Suppressor macrophage (primary cell): Measurements from ENCODE around the gene HEMGN.

Source experiments
- DNase-seq, 4 experiments: peaks; one replicate each; pipeline ENCODE4 v3.0.0-alpha.2; 2020 to 2022

The HEMGN gene

DNA sequence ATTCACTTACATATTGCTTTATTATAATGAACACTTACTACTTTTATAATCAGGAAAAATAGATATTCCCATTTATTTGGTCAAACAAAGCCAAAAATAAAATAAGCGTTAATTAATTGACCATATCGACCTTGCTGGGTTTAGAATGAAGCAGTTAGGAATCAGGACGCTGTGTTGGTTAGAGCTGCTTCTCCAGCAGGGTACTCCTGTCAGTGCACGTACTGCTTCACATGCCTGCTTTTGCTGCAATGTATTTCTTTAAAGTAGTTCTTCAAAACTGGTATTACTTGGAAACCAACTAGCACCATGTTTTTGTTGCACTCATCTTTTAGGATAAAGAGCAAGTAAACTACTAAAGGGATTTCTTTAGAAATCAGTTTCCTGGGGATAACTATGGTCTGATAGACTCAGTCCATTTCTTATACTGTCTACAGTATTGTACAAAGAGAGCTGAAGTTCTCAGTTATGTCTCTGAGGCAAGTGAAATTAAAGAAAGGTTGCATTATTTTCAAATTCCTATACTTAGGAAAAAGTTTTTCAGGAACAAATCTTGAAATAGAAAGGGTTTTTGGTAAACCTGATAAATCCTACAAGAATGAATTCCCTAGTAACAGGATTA, 8.9 kb downstream of the HEMGN start:
- DNase-seq: no peak

DNA sequence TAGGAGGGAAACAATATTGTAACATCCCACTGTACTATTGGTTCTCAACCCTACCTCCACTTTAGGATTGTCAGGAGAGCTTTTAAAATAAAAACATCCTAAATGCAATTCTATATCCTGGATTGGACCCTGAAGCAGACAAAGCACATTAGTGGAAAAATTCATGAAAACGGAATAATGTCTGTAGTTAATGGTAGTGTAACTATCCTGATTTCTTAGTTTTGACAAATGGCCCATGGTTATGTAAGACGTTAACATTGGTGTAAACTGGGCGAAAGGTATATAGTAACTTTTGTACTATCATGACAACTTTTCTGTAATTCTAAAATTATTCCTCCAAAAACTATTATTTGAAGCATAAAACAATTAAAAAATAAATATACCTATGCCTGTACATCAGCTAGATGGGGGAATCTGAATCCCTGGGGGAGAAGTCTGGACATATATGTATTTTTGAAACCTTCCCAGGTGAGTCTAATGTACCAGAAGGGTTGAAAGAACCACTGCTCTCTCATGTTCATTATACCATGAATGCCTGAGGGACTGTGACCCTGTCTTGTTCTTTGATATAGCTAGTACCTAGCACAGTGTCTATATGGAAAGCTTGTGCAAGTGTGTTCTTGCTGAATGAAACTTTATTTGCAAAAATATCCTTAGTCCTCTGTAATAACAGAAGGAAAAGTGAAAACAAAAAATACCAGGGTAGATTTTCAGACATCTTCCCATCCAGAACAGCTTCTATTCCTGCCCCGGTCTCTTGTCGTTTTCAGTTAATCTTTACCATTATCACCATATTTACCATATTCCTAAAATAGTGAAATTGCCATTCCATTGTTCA, 12.3 kb downstream of the HEMGN start:
- no peak for DNase-seq

DNA sequence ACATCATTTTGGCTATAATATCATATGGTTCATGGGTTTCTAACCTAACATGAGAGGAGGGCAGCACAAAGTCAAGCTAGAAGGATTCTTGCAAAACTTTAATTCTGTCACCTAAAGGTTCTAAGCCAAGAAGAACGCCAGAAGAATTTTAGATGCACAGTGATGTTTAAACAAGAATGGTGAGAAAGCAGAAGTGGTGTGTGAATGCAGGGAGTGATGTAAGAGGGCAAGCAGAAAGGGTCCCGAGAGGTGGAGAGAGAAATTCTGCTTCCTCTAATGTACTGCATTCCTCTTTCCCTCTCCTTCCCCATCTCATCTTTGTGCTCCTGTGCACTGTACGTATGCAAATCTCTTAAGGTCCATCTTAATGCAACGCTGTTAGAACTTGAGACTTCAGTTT, 13.6 kb downstream of the HEMGN start:
- DNase-seq: peak; percentile 56 to 81 (median 70)

GRCh38 chr9:97923529-97924108, 14.4 kb downstream of the HEMGN start:
- peak; percentile 80 to 88 (median 84) for DNase-seq

- DNase-seq: peak; percentile 98 to 100 (median 99)
Measured at GRCh38 chr9:97921959-97922724, 15.8 kb downstream of the HEMGN start, which contains the start of gene TRMO. TSS of gene TRMO (minus strand) at chr9:97922500. CDS start at chr9:97922493, 7 bp downstream.

- no peak for DNase-seq
Measured at GRCh38 chr9:97919217-97919813, 18.7 kb downstream of the HEMGN start.

DNA sequence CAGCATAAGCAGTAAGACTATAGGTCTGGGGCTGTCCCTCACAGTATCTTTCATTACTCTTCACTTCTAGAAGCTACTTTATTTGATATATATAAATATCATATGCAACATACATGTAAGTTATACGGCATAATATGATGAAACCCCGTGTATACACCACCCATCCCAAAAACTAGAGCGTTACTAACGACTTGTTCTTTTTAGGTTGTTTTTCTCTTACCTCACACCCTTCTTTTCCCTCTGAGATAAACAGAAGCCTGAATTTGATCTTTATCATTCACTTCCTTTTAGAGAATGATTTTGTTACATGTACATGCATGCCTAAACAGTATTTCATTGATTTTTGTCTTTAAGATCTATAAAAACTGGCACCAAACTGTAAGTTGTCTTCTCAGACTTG, 19.4 kb downstream of the HEMGN start:
- no peak for DNase-seq

DNA sequence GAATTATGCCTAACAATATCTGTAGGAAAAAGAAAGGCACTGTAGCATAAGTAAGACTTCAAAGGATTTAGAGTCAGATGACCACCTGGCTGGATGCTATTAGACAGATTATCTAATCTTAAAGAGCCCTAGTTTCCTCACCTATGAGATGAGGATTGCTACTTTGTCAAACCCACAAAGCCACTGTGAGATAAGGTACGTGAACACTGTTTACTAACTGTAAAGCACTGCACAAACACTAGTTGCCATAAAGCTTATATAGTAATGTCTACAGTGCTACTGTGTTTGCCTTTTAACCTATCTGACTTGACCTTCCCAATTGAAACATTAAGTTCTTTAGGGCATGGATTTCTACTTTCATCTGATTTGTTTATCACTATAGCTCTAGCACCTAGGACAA, 26.0 kb downstream of the HEMGN start:
- DNase-seq: no peak

- no peak for DNase-seq
Measured at GRCh38 chr9:97911528-97911927, 26.4 kb downstream of the HEMGN start.

DNA sequence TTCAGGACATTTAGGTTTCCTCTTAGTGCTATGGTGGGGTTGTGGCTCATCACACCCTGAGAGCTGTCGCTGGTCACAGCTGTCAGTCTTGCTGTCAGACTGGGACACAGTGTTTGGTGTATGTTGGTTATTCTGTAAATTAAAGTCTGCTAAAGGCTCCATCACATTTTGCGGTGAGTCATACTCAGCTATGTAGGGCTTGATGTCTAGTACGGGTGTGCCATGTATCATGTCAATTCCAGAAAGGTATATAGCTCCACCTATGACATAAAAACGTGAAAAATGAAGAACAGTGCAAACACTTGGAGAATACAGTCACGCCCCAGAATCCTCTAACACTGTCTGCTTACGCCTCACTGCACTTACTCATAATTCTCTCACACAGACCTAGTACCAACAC, 27.6 kb downstream of the HEMGN start:
- no peak for DNase-seq

GRCh38 chr9:97908705-97909104, 29.3 kb downstream of the HEMGN start:
- peak; percentile 73 to 88 (median 80) for DNase-seq

- DNase-seq: peak in 3 of 4 experiments; percentile 5 to 24 (median 17)
Measured at GRCh38 chr9:97907632-97908031, 30.3 kb downstream of the HEMGN start.

GRCh38 chr9:97907046-97907445, 30.9 kb downstream of the HEMGN start:
- DNase-seq: peak; percentile 49 to 79 (median 66)

GRCh38 chr9:97906236-97906831, 31.6 kb downstream of the HEMGN start:
- peak; percentile 72 to 90 (median 80) for DNase-seq

DNA sequence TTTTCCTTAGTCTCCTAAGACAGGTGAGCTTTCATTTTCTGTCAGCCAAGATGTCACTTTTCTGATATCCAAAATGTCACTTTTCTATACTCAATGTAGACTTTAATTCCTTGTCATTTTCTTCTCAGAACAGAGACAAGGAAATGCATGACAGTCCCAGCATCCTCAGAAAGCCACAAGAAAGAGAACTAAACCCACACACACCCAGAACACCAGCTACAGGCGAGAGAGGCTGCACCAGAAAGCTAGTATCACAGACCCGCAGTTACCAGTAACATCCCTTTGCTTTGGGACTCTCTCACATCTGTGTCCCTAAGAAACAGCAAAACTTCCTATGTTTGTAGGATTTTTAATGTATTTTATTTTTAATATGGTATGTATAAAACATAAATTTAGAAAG, 32.7 kb downstream of the HEMGN start:
- peak; percentile 30 to 65 (median 60) for DNase-seq

DNA sequence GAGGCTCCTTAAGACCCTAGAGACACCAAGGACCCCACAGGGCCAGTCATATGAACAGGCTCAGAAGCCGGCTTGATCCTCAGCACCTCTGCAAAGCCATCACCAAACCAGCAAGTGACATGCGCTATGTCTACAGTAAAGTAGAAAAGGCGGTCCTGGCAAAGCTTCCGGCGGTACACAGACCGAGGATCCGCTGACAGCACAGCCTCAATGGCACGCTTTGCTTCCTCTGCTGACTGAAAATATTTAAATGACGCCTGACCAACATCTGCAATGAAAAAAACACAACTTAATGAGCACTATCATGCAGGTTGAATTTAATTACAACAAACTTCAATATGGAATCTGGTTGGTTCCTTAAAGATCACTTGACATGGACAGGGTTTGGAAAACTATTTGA, 33.2 kb downstream of the HEMGN start:
- no peak for DNase-seq

DNA sequence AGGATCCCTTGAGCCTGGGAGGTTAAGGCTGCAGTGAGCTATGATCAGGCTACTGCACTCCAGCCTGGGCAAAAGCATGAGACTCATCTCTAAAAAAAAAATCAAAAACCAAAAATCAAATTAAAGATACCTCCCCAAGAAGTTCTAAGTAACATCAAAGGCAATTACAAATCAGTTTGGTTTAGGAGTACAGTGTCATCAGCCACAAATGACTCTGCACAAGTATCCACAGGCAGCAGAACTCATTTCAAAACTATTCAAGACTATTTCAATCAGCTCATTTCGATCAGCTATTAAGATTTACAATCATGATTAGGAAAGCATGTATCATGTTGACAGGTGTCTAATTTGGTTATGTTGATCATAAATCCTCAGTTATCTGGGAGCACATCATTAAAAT, 34.8 kb downstream of the HEMGN start:
- DNase-seq: no peak

- DNase-seq: peak; percentile 38 to 62 (median 43)
Measured at GRCh38 chr9:97900738-97901565, 37.0 kb downstream of the HEMGN start.

DNA sequence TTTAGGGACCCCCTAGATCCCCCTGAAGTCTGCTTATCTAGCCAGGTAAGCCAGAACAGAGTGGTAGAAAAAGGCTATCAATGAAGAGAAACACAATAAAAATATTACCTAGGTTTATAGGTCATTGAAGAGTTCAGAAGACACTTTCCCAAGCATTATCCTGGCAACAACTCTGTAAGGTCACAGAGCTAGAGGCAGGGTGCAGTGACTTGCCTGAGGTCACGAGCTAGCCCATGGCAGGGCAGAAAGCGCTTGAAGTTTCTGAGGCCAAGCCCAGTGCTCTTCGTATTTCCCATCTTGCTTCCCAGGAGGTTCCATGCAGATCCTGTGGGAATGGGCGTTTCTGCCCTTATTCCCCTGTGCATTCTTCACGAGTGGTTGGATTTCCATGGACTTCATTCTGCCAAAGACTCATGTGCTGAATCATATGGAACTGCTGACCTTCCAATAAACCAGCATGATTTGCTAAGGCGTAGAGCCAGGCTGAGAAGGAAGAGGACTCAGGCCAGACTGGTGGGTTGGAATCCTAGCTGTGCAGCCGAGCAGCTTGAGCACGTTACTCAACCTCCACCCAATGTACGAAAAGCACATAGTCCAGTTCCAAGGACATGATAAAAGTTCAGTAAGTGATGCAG, 37.8 kb downstream of the HEMGN start:
- DNase-seq: no peak

DNA sequence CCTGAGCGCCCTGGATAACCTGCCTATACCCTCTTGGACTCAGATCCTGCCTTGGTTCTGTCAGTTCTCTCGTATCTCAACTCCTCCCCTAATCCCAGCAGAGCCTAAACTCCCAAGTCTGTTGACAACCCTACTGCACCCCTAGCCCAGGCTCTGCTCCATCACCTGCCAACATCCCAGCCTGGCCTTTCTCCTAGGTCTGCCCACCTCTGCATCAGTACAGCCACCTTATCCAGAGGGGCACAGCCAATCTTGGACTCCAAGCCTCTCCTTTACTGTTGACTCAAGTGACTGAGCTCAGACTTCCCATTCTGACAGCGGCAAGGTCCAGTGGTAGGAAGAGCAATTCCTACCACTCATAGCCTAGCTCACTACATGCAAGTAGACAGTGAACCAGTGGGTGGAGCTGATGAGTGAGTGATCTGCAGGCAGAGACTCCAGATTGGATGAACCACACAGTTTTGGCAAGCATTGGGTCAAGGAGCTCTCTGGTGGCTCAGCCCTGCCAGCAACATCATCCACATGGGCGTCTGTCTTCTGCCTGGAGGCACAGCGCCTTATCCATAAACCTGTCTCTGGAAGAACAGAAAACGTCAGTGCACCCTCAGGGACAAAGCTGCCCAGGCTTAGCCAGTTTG, 42.2 kb downstream of the HEMGN start:
- DNase-seq: peak; percentile 45 to 69 (median 62)
